HPDE6-E6E7 (cell line): Measurements from ENCODE around the gene CSNK2A2.

Experiments
- DNase-seq: peaks from one replicate; pipeline ENCODE4 v3.0.0; 2011; ENCODE audit warnings: missing footprints; ENCODE audit errors: extremely low spot score

CSNK2A2 gene

GRCh38 chr16:58110571-58111301 lies 87.2 kb downstream of the CSNK2A2 start:
- no peak for DNase-seq

DNA sequence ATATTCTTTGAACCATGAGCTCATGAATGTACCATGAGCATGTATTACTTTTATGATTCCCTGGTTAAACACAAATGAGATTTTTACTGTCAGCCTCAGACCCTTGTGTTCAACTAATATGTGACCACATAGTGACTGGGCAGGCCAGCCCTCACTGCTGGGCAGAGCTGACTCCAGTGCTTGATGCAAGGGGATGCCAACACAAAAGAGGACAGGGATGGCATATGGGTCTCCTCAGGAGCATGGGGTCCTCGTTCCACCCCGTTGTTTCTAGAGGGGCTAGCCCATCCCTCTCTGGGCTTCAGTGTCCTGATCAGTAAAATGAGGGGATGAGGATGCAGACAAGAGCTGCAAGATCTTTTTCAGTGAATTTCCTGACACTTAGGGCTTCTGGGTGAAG lies 88.0 kb downstream of the CSNK2A2 start:
- no peak for DNase-seq

GRCh38 chr16:58109330-58109729 lies 88.6 kb downstream of the CSNK2A2 start:
- DNase-seq: no peak
